B cell (primary cell): ENCODE data around the gene NHSL1. TPM values are rescaled to one million over a fixed set of nuclear protein-coding genes. Genes with fewer than 3 reads are reported as not detected.

ENCODE experiments used
- ATAC-seq: fragments of 200-7000 bp; cut with Tn5 transposase; one replicate; pipeline ENCODE4 v1.10.0; 2021; ENCODE audit warnings: low read depth, mild to moderate bottlenecking, moderate number of reproducible peaks, moderate library complexity
- CTCF ChIA-PET: fragments of 350-600 bp; sonication (Branson Sonifier 250); formaldehyde crosslinking; loops from one replicate; lab custom pipeline; 2021; ENCODE audit warnings: antibody characterized with exemption, inconsistent platforms; lab: Charles Lee
- POLR2A ChIA-PET: fragments of 350-600 bp; sonication (Branson Sonifier 250); formaldehyde crosslinking; loops from one replicate; lab custom pipeline; 2021; ENCODE audit warnings: antibody characterized with exemption; lab: Charles Lee
- DNase-seq: peaks from one replicate; pipeline ENCODE4 v3.0.0; 2013
- H2AFZ ChIP-seq: 2 replicates; pipeline ENCODE4 v1.6.1; 2012; ENCODE audit warnings: mild to moderate bottlenecking, low read depth, low read length; ENCODE audit not compliant: insufficient read depth, poor library complexity, severe bottlenecking
- H3K27ac ChIP-seq, 2 donors: 1 replicate in 1 of 2; 2 replicates in 1 of 2; pipeline ENCODE4 v1.5.1; 2012 to 2013; ENCODE audit warnings: low read length in 2 of 2, mild to moderate bottlenecking in 2 of 2, moderate library complexity in 1 of 2
- H3K27me3 ChIP-seq, 4 experiments: fragments of 200-600 bp in 1 of 4; sonication (generic) in 1 of 4; replicated peaks in 1 of 4; 1 replicate in 2 of 4; 2 replicates in 2 of 4; pipeline versions ENCODE4 v1.6.1 to v1.7.0; 2013 to 2016; ENCODE audit warnings: low read length in 3 of 4, mild to moderate bottlenecking in 2 of 4, mixed read lengths in 1 of 4, moderate library complexity in 1 of 4; ENCODE audit not compliant: insufficient read depth in 4 of 4, control insufficient read depth in 3 of 4; ENCODE audit errors: control extremely low read depth in 1 of 4
- H3K36me3 ChIP-seq, 2 experiments: replicated peaks in 1 of 2; 1 replicate in 1 of 2; 2 replicates in 1 of 2; pipeline versions ENCODE4 v1.6.1 to v1.7.1; 2013; ENCODE audit warnings: low read length in 1 of 2; ENCODE audit not compliant: insufficient read depth in 2 of 2, control insufficient read depth in 1 of 2; ENCODE audit errors: control extremely low read depth in 1 of 2, extremely low read depth in 1 of 2
- H3K4me1 ChIP-seq, 2 donors: fragments of 200-600 bp in 1 of 2; sonication (generic) in 1 of 2; 1 replicate in 1 of 2; 2 replicates in 1 of 2; pipeline versions ENCODE4 v1.5.1 to v1.6.1; 2013 to 2017; ENCODE audit warnings: low read length in 2 of 2; ENCODE audit not compliant: control insufficient read depth in 2 of 2, insufficient read depth in 2 of 2
- H3K4me2 ChIP-seq: replicated peaks from 2 replicates; pipeline ENCODE3; 2012; ENCODE audit warnings: mild to moderate bottlenecking, low read depth, low read length; ENCODE audit not compliant: poor library complexity, severe bottlenecking
- H3K4me3 ChIP-seq, 5 experiments: fragments of 200-600 bp in 1 of 5; sonication (generic) in 1 of 5; 1 replicate in 3 of 5; 2 replicates in 2 of 5; pipeline versions ENCODE4 v1.5.1 to v1.7.0; 2011 to 2016; ENCODE audit warnings: low read length in 4 of 5, mild to moderate bottlenecking in 4 of 5, low read depth in 2 of 5, control low read depth in 1 of 5, moderate library complexity in 1 of 5; ENCODE audit not compliant: insufficient read depth in 1 of 5; ENCODE audit errors: control extremely low read depth in 1 of 5, extremely low read depth in 1 of 5
- H3K79me2 ChIP-seq: fragments of 200-600 bp; sonication (generic); one replicate; pipeline ENCODE4 v1.6.0; 2016; ENCODE audit warnings: low read length; ENCODE audit not compliant: control insufficient read depth, insufficient read depth
- H3K9ac ChIP-seq: fragments of 200-600 bp; sonication (generic); 2 replicates; pipeline ENCODE4 v1.6.1; 2017; ENCODE audit warnings: mild to moderate bottlenecking, low read length, moderate library complexity
- H3K9me3 ChIP-seq, 3 donors: one replicate each; pipeline versions ENCODE4 v1.6.1 to v1.7.1; 2013; ENCODE audit warnings: low read length in 2 of 3; ENCODE audit not compliant: control insufficient read depth in 2 of 3, insufficient read depth in 1 of 3; ENCODE audit errors: control extremely low read depth in 1 of 3
- H4K20me1 ChIP-seq: 2 replicates; pipeline ENCODE4 v1.6.0; 2012; ENCODE audit warnings: mild to moderate bottlenecking, low read length; ENCODE audit not compliant: insufficient read depth, control insufficient read depth, poor library complexity, severe bottlenecking
- H3K27ac Mint-ChIP-seq: one replicate; pipeline ENCODE4 v1.8.0; 2021; ENCODE audit warnings: mixed read lengths
- H3K27me3 Mint-ChIP-seq: one replicate; pipeline ENCODE4 v1.8.0; 2021; ENCODE audit warnings: mixed read lengths
- H3K4me1 Mint-ChIP-seq: one replicate; pipeline ENCODE4 v1.8.0; 2021; ENCODE audit warnings: mixed read lengths
- H3K4me3 Mint-ChIP-seq: one replicate; pipeline ENCODE4 v1.8.0; 2021; ENCODE audit warnings: mixed read lengths
- H3K9me3 Mint-ChIP-seq: one replicate; pipeline ENCODE4 v1.8.0; 2022; ENCODE audit warnings: mixed read lengths; ENCODE audit not compliant: insufficient read depth
- EZH2 ChIP-seq: IDR thresholded peaks from 2 replicates; pipeline ENCODE4 v1.6.1; 2012; ENCODE audit warnings: borderline replicate concordance, low read depth, mild to moderate bottlenecking, moderate library complexity, low read length; ENCODE audit not compliant: insufficient read depth, poor library complexity, severe bottlenecking
- WGBS: methylation state at CpG from one replicate; pipeline ENCODE4 v1.1.5; 2013; ENCODE audit warnings: missing lambda C conversion rate; ENCODE audit not compliant: insufficient coverage; 5-methylcytosine and 5-hydroxymethylcytosine counted together
- intact Hi-C: fragments of 100-400 bp; cut with micrococcal nuclease; formaldehyde crosslinking; loops from one replicate; pipeline ENCODE4 v1.10.0; 2022
- polyA plus RNA-seq: library from polyadenylated mRNA; depleted of rRNA; stranded (reverse); fragments of >200 nt; gene quantifications from 2 replicates; pipeline ENCODE4 v1.2.3, GENCODE V29; 2012
- total RNA-seq, 2 donors: library from RNA; stranded (reverse); fragments of 120-200 nt in 1 of 2; gene quantifications; 1 replicate in 1 of 2; 2 replicates in 1 of 2; pipeline versions ENCODE4 v1.2.3 to v1.2.4, GENCODE V29; 2013 to 2022
- TF ChIP-seq, protein P1 (sequence below): fragments of 200-600 bp; IDR thresholded peaks from one replicate; pipeline ENCODE4 v1.8.0; 2022; ENCODE audit warnings: antibody characterized with exemption, mild to moderate bottlenecking

Gene NHSL1
- total and polyA plus RNA-seq, 2 donors (not counting 1 experiment from before 2014, with no cell fraction given): 0.04 to 0.10 TPM

DNA sequence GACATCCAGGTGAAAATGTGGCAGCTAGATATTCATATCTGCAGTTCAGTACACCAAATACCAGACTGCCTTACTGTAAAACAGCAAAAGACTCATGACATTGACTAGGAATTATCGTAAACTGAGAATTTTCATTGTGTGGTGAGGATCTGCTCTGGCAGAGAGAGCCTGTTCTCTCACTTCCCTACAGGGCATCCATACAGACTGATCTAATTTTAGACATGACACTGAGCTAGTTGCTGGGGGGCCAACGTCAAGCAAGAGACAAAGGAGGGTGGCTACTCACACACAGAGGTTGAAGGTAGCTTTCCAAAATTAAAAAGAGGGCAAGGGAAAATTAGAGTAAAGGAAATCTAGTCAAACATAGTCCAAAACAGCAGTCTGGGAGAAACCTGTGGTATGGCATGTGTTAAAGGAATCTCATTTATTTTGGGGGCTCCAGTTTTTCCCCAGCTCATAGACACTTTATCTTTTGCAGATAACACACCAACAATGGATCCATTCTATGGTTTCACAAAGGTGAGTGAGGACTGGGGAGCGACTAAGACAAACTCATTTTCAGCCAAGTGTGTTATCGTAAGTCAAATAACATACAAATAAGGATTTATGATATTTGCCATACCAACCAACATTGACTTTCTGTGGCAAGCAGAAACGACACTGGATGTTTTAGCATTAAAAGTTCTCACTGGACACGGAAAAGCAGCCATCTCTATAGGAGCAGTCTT, 36.6 kb upstream of the NHSL1 start:
- H3K27ac Mint-ChIP-seq: no peak overlapping the region
- Histone ChIP-seq H2AFZ (no peak overlapping the region), H3K9ac (no peak overlapping the region), H4K20me1 (no peaks in the 10 kb centered on the region), H3K4me2 (no peak overlapping the region), H3K79me2 (no peaks in the 10 kb centered on the region), H3K27me3 (no peaks in the 10 kb centered on the region), H3K4me1 (no peaks in the 10 kb centered on the region), H3K27ac (no peak overlapping the region), H3K36me3 (no peaks in the 10 kb centered on the region), H3K4me3 (no peak overlapping the region), H3K9me3 (no peaks in the 10 kb centered on the region)
- no peak for DNase-seq
- no peak overlapping the region for H3K4me3 Mint-ChIP-seq
- intact Hi-C loops: no loop called here
- no peak for ATAC-seq
- no CpG with 5 or more reads among the region's 6 CpGs for WGBS
- CTCF ChIA-PET: interaction anchor here (0.9 kb wide), 1 partner anchor 18 kb away, joined by 3 read pairs; no protein-coding TSS in a partner anchor
- no peaks in the 10 kb centered on the region for H3K4me1 Mint-ChIP-seq
- TF ChIP-seq EZH2: no peak
- TF ChIP-seq, protein P1, sequence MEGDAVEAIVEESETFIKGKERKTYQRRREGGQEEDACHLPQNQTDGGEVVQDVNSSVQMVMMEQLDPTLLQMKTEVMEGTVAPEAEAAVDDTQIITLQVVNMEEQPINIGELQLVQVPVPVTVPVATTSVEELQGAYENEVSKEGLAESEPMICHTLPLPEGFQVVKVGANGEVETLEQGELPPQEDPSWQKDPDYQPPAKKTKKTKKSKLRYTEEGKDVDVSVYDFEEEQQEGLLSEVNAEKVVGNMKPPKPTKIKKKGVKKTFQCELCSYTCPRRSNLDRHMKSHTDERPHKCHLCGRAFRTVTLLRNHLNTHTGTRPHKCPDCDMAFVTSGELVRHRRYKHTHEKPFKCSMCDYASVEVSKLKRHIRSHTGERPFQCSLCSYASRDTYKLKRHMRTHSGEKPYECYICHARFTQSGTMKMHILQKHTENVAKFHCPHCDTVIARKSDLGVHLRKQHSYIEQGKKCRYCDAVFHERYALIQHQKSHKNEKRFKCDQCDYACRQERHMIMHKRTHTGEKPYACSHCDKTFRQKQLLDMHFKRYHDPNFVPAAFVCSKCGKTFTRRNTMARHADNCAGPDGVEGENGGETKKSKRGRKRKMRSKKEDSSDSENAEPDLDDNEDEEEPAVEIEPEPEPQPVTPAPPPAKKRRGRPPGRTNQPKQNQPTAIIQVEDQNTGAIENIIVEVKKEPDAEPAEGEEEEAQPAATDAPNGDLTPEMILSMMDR: no peak
- POLR2A ChIA-PET: no interaction called here
- H3K27me3 Mint-ChIP-seq: peaks cover 24% of the 10 kb centered on the region
- no peaks in the 10 kb centered on the region for H3K9me3 Mint-ChIP-seq

DNA sequence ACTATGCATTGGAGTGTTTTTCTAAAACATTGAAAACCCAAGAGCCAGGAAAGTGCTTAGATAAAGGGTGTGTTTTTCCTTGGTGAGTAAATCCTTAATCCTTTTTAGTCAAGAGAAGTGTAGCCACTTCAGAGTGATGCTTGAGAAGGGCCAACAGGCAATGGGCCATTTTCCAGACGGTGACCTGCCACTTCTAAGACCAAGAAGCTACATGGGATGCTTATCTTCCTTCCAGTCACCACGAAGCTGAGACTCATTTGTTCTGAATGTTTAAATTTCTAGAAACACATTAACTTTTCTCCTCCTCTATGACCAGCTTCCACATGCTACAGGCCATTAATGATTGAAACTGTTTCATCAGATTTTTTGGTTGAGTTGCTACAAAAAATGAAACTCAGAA, 34.4 kb upstream of the NHSL1 start:
- POLR2A ChIA-PET: no interaction called here
- peaks cover 31% of the 10 kb centered on the region for H3K27me3 Mint-ChIP-seq

More for the DNA sequence above, 34.4 kb upstream of the NHSL1 start:
- intact Hi-C loops: no loop called here
- 100% methylated on average over 1 of the region's 2 CpGs for WGBS
- ATAC-seq (no peak), DNase-seq (no peak)
- H3K9me3 ChIP-seq: no peaks in the 10 kb centered on the region
- H3K27me3 ChIP-seq: no peaks in the 10 kb centered on the region
- no peaks in the 10 kb centered on the region for H4K20me1 ChIP-seq
- no peak overlapping the region for H3K4me3 Mint-ChIP-seq
- TF ChIP-seq, protein P1: no peak
- TF ChIP-seq EZH2: no peak
- no peaks in the 10 kb centered on the region for H3K9me3 Mint-ChIP-seq
- no peaks in the 10 kb centered on the region for H3K36me3 ChIP-seq
- H3K79me2 ChIP-seq: no peaks in the 10 kb centered on the region
- H3K4me1 ChIP-seq: no peaks in the 10 kb centered on the region
- H3K9ac ChIP-seq: no peak overlapping the region
- H3K4me3 ChIP-seq: no peak overlapping the region
- no peak overlapping the region for H2AFZ ChIP-seq
- no peak overlapping the region for H3K27ac ChIP-seq
- no peak overlapping the region for H3K27ac Mint-ChIP-seq
- CTCF ChIA-PET: interaction anchor here (0.8 kb wide), 1 partner anchor 417 kb away, joined by 4 read pairs; no protein-coding TSS in a partner anchor
- H3K4me1 Mint-ChIP-seq: no peaks in the 10 kb centered on the region
- H3K4me2 ChIP-seq: no peak overlapping the region
